CD4-positive, alpha-beta T cell treated with Interleukin-6 at 100 ng/mL for 8 hours (primary cell): ENCODE results near the gene THEMIS2.
"Not testable (repeated sequence)": the region's sequence is repeated elsewhere in the genome, so short reads cannot be mapped to it uniquely, and the experiment has no call there.

Experiments
- DNase-seq: peaks from one replicate; pipeline ENCODE4 v3.0.0-alpha.2; 2020; ENCODE audit warnings: mixed read lengths, low spot score

THEMIS2 gene

GRCh38 chr1:27862671-27863537 lies 9.4 kb upstream of the THEMIS2 start:
- no peak for DNase-seq

GRCh38 chr1:27863538-27863915 lies 8.8 kb upstream of the THEMIS2 start:
- no peak for DNase-seq

DNA sequence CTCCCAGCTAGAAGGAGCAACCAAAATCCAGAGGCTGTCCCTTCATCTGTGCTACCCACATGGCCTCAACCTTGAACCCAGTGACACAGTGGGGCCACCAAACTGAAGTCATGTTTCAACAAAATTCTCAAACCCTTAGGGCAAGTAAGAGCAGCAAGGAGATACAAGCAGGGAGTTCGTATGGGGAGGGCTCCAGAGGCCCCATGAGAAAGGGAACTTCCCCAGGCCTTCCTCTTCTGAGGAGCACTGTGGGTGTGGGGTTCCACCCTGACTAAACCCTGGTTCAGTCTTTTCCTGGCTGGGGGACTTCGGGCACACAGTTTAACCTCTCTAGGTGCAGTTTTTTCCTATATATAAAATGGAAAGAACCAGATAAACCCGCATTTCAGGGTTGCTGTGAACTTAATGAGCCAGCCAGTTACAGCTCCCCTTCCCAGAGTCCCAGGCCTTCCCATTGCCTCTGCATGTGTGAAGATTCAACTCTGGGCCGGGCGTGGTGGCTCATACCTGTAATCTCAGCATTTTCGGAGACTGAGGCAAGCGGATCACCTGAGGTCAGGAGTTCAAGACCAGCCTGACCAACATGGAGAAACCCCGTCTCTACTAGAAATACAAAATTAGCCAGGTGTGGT lies 8.0 kb upstream of the THEMIS2 start:
- no peak for DNase-seq

DNA sequence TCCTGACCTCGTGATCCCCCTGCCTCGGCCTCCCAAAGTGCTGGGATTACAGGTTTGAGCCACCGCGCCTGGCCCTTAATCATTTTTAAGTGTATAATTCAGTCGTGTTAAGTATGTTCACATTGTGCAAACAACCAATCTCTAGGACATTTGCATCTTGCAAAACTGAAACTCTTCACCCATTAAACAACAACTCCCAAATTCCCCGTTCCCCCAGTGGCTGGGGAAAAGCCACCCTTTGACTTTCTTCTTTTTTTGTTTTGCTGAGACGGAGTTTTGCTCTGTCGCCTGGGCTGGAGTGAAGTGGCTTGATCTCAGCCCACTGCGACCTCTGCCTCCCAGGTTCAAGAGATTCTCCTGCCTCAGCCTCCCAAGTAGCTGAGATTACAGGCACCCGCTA lies 6.5 kb upstream of the THEMIS2 start:
- DNase-seq, result no peak

DNA sequence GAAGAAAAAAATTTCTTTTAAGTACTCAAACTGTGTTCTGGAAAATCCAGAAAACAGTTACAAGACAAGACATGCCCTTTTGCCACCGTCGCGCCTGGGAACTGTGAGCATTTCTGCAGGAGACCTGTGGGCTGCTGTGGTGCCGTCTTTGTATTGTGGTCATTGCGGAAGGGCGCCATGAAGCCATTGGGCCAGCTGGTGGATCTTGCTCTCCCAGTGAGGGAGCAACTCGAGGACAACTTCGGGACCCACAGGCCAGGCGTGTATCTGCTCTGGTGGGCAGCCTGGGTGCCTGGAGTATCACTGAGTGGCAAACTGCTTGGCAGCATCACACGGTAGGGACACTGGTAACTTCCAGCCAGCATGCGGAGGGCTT lies 3.8 kb upstream of the THEMIS2 start:
- no peak for DNase-seq

GRCh38 chr1:27868932-27869718 lies 3.2 kb upstream of the THEMIS2 start:
- DNase-seq, result peak; percentile 87

DNA sequence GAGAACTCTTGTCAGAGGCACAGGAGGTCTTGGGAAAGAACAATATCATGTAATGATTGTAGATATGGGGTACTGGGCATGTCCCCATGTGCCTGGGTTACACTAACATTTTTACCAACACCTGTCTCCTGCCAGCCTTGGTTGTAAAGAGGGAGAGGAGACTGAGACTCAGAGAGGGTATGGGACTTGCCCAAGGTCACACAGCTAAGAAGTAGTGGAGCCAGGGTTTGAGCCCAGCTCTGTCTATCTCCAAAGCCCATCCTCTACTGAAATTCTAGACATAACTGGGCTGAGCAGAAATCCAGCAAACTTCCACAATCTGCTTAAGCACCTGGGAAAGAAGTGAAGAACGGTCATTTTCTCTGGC lies 2.6 kb upstream of the THEMIS2 start:
- no peak for DNase-seq

- DNase-seq, result not testable (repeated sequence)
These were observed 1.3 kb upstream of the THEMIS2 start for GRCh38 chr1:27871076-27871475.

DNA sequence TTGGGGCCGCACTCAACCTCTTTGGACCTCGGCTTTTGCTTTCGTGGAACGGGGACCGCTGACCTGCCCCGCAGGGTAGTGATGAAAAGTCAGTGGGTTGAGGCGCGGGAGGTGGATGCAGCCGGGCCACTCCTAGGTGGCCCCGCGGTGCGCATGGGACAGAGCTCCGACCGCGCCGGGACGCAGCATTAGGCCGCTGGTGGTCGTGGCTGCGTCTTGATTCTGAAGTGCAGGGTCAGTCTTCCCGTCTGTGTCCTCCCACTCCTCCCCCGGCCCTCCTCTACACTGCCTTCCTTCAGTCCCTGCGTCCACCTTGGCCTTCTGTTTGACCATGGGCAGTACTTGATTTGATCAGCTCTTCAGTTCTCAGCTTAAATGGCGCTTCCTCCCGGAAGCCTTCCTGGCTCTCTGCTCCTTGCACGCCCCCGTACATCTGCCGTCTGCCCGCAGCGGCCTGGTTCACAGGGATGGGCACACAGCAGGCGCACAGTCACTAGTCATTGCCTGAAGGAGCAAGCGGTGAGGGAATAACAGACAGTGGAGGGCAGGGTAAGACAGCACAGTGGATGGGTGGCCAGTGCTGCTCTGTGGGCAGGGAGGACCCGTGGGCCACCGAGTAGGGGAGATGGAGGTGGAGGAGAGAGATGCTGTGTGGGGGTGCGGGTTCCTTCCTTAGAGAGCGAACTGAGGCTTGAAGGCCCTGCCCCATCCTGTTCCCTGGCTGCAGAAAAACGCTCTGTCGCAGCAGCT lies 633 bp downstream of the THEMIS2 start:
- DNase-seq, result peak; percentile 42

- DNase-seq, result no peak
These were observed 1.5 kb downstream of the THEMIS2 start for GRCh38 chr1:27873671-27874384.

DNA sequence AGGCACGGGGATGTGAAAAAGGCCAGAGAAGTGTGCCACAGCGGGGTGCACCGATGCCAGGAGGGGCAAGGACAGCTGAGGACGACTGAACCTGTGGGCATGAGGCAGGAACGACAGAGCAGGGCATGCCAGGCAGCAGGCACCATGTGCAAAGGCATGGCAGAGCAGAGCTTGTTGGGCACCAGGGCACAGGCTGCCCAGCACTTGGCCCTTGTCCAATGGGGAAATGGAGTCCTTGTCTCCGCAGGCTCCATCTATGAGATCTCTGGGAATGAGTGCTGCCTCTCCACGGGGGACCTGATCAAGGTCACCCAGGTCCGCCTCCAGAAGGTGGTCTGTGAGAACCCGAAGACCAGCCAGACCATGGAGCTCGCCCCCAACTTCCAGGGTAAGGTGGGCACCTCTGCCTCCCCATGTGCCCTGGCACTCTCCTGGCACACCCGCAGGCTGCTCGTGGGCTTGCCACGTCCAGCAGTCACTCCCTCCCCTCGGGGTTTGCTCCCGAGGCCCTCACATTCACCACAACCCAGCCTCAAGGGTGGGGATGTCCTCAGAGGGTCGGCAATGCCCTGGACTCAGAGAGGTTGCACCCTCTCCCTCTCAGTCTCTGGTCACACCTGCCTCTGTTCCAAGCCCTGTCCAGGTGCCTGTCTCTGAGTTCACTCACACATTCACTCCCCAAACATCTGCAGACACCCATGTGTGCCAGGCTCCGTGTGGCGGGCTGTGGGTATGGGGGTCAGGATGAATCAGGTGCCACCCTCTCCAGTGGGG lies 4.2 kb downstream of the THEMIS2 start:
- no peak for DNase-seq

DNA sequence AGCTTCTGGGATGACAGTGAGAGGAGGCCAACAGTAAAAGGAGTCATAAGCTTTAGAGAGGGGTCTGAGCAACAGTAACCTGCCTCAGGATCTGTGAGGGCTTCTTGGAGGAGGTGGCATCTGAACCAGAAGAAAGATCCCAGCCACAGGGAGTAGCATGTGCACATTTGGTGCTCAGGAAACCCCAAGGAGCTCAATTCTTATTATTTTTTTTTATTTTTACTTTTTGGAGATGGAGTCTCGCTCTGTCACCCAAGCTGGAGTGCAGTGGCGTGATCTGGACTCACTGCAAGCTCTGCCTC lies 4.7 kb downstream of the THEMIS2 start:
- DNase-seq, result no peak

GRCh38 chr1:27878039-27878438 lies 5.7 kb downstream of the THEMIS2 start:
- no peak for DNase-seq

GRCh38 chr1:27878787-27879335 lies 6.5 kb downstream of the THEMIS2 start:
- no peak for DNase-seq

DNA sequence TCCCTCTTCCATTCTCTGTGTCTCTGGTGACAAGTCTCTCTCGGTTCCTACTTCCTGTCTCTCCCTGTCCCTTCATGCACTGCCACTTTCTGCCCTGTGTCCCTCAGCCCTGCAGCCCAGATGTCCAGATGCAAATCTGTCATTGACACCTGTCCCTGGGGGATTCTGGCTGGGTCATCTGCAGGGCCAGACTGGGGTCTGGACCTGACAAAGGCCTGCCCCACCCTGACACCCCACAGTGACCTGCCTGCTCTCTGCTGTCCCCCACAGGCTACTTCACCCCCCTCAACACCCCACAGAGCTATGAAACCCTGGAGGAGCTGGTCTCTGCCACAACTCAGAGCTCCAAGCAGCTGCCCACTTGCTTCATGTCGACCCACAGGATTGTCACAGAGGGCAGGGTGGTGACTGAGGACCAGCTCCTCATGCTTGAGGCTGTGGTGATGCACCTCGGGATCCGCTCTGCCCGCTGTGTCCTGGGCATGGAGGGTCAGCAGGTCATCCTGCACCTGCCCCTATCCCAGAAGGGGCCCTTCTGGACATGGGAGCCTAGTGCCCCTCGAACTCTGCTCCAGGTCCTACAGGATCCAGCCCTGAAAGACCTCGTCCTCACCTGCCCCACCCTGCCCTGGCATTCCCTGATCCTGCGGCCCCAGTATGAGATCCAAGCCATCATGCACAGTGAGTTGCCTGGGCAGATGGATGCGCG lies 7.2 kb downstream of the THEMIS2 start:
- DNase-seq, result no peak

DNA sequence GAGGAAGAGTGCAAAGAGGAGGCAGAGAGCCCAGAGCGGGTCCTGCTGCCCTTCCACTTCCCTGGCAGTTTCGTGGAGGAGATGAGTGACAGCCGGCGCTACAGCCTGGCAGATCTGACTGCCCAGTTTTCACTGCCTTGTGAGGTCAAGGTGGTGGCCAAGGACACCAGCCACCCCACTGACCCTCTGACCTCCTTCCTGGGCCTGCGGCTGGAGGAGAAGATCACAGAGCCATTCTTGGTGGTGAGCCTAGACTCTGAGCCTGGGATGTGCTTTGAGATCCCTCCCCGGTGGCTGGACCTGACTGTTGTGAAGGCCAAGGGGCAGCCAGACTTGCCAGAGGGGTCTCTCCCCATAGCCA lies 10.2 kb downstream of the THEMIS2 start:
- DNase-seq, result no peak

GRCh38 chr1:27883536-27883935 lies 11.2 kb downstream of the THEMIS2 start:
- DNase-seq, result no peak

DNA sequence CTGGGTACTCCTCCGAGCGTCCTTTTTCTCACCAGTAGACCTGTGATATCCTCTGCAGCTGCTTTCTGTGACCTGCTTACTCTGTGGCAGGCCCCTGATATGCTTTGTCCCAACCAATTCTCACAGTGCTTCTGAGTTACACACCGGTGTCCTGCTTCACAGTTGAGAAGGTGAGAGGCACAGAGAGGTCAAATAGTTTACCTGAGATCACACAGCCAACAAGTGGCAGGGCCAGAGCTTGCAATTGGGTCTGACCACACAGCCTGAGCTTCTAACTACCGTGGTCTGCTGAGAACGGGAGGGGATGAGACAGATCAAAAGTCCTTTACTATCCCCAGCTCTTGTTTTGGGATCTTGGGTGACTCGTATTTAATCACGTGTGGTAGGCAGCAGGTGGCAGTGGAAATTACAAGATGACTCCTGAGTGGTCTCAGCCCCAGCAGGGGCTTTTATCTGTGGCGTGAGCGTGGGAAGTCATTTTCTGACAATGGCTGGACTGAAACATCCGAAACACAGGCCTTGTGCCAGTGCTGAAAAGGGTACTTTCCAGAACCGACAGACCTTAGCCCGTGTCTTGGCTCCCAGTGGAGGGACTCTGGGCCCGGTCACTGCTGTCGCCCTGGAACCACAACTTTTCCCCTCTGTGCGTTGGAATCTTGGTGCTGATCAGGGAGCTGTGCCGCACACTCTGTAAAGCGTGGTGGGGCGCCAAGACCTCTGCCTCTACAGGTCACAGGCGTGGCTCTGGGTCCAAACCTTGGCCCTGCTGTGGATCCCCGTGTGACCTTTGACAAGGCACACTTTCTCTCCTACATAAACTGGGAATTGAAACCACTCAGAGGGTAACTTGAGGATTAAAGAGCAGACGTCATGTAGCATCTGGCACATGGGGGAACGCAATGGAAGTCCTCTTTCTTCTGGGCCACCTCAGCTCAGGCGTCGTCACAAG lies 11.9 kb downstream of the THEMIS2 start:
- DNase-seq, result no peak

DNA sequence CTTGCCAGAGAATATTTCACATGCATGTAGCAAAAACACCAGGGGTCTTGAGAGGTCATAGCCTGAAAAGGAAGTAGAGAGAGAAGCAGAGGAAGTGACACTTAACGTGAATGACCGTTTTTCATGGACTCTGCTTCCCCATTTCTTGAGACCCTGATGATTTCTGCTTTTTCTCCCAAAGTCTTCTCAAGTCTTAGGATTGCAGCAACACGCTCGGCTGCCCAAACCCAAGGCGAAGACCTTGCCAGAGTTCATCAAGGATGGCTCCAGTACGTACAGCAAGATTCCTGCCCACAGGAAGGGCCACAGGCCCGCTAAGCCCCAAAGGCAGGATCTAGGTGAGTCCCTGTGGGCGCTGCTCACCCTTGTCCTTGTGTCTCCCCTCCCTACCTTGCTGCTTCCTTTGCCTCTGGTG lies 12.8 kb downstream of the THEMIS2 start:
- no peak for DNase-seq
